ENCODE data around the gene FBXL17. TPM values are rescaled to one million over a fixed set of nuclear protein-coding genes. Genes with fewer than 3 reads are reported as not detected.
A peak's percentile ranks its signal among the peaks of the same experiment; 100 is the strongest.

FBXL17 gene
- polyA plus RNA-seq, 1 of the 3 experiments (the other 2 are of a cell fraction): 4.4 TPM

GRCh38 chr5:108216890-108217289, 165.0 kb downstream of the FBXL17 start:
- no peaks in the 10 kb centered on the region for H4K20me1 ChIP-seq (ENCODE audit: insufficient read depth)
- DNase-seq: no peak
- H3K27ac ChIP-seq (ENCODE audit: low read depth in 2 of 2, low read length in 1 of 2): peak overlapping the region in 1 of 2 experiments; percentile 46; a peak in 2 of 4 replicates
- peaks cover 2 to 5% of the 10 kb centered on the region in 2 experiments for H3K36me3 ChIP-seq (replicated peaks in 1 of 2; ENCODE audit: control insufficient read depth in 1 of 2, insufficient read depth in 2 of 2, low read length in 1 of 2)
- POLR2A ChIA-PET: no interaction called here
- CTCF ChIA-PET: no interaction called here
- H3K4me2 ChIP-seq: no peak overlapping the region
- H3F3A ChIP-seq (replicated peaks; ENCODE audit: insufficient read depth): peaks cover 4% of the 10 kb centered on the region
- H3K4me3 ChIP-seq (ENCODE audit: low read depth in 2 of 2, low read length in 1 of 2): no peak overlapping the region
- H3K9me2 ChIP-seq: no peaks in the 10 kb centered on the region
- no peaks in the 10 kb centered on the region for H3K9me3 ChIP-seq
- 48% methylated on average over 4 of the region's 4 CpGs for WGBS (ENCODE audit: low lambda C conversion rate)
- 0 out of 2 replicates have a peak overlapping the region, but pooled peaks have one; percentile 11 for H2AFZ ChIP-seq (ENCODE audit: low read depth)
- H3K79me2 ChIP-seq (ENCODE audit: insufficient read depth): no peaks in the 10 kb centered on the region
- no peaks in the 10 kb centered on the region for H3K27me3 ChIP-seq (ENCODE audit: insufficient read depth)
- no peak overlapping the region for H3K9ac ChIP-seq
- H3K4me1 ChIP-seq (ENCODE audit: control insufficient read depth in 1 of 2, insufficient read depth in 2 of 2, low read depth in 1 of 2, low read length in 1 of 2): no peaks in the 10 kb centered on the region
- peak; percentile 73 for TF ChIP-seq FOSL2 (IDR thresholded peaks at IDR 0.05; ENCODE audit: borderline replicate concordance, low read depth)
- no peak for TF ChIP-seq SIN3A (IDR thresholded peaks at IDR 0.05; ENCODE audit: borderline replicate concordance, low read depth, low read length)
- no peak for TF ChIP-seq FOXJ3 (CRISPR knock-in tag; IDR thresholded peaks at IDR 0.05)
- peak; percentile 25; the same call in 1 of the 2 replicates for TF ChIP-seq TCF12 (IDR thresholded peaks at IDR 0.05)
- TF ChIP-seq JUND (IDR thresholded peaks at IDR 0.05): peak; percentile 36; the same call in 1 of the 2 replicates

GRCh38 chr5:108214857-108215256, 167.0 kb downstream of the FBXL17 start:
- Histone ChIP-seq H3K36me3 (replicated peaks in 1 of 2; ENCODE audit: control insufficient read depth in 1 of 2, insufficient read depth in 2 of 2, low read length in 1 of 2) (peaks cover 2 to 5% of the 10 kb centered on the region in 2 experiments), H2AFZ (ENCODE audit: low read depth) (no peak overlapping the region), H3F3A (replicated peaks; ENCODE audit: insufficient read depth) (peaks cover 4% of the 10 kb centered on the region), H3K4me3 (ENCODE audit: low read depth in 2 of 2, low read length in 1 of 2) (no peak overlapping the region), H3K4me1 (ENCODE audit: control insufficient read depth in 1 of 2, insufficient read depth in 2 of 2, low read depth in 1 of 2, low read length in 1 of 2) (no peaks in the 10 kb centered on the region), H3K27ac (ENCODE audit: low read depth in 2 of 2, low read length in 1 of 2) (no peak overlapping the region), H3K9ac (no peak overlapping the region), H4K20me1 (ENCODE audit: insufficient read depth) (no peaks in the 10 kb centered on the region), H3K4me2 (no peak overlapping the region), H3K79me2 (ENCODE audit: insufficient read depth) (no peaks in the 10 kb centered on the region), H3K9me3 (no peaks in the 10 kb centered on the region), H3K27me3 (ENCODE audit: insufficient read depth) (no peaks in the 10 kb centered on the region), H3K9me2 (no peaks in the 10 kb centered on the region)
- ChIA-PET CTCF (no interaction called here), POLR2A (no interaction called here)
- no peak for DNase-seq
- no peak for TF ChIP-seq EZH2phosphoT487 (IDR thresholded peaks at IDR 0.05; ENCODE audit: borderline replicate concordance, low read depth)
- TF ChIP-seq RXRA (IDR thresholded peaks at IDR 0.05; ENCODE audit: borderline replicate concordance, low read depth): no peak

GRCh38 chr5:108212775-108213346, 169.0 kb downstream of the FBXL17 start:
- Histone ChIP-seq H3F3A (replicated peaks; ENCODE audit: insufficient read depth) (peaks cover 4% of the 10 kb centered on the region), H3K4me1 (ENCODE audit: control insufficient read depth in 1 of 2, insufficient read depth in 2 of 2, low read depth in 1 of 2, low read length in 1 of 2) (no peaks in the 10 kb centered on the region), H3K79me2 (ENCODE audit: insufficient read depth) (no peaks in the 10 kb centered on the region), H3K27me3 (ENCODE audit: insufficient read depth) (no peaks in the 10 kb centered on the region), H3K9me2 (no peaks in the 10 kb centered on the region), H3K4me2 (no peak overlapping the region), H3K27ac (ENCODE audit: low read depth in 2 of 2, low read length in 1 of 2) (no peak overlapping the region), H3K36me3 (replicated peaks in 1 of 2; ENCODE audit: control insufficient read depth in 1 of 2, insufficient read depth in 2 of 2, low read length in 1 of 2) (peaks cover 2 to 5% of the 10 kb centered on the region in 2 experiments), H3K9me3 (no peaks in the 10 kb centered on the region), H2AFZ (ENCODE audit: low read depth) (no peak overlapping the region), H3K9ac (no peak overlapping the region), H3K4me3 (ENCODE audit: low read depth in 2 of 2, low read length in 1 of 2) (no peak overlapping the region), H4K20me1 (ENCODE audit: insufficient read depth) (no peaks in the 10 kb centered on the region)
- CTCF ChIA-PET: interaction anchor here (1.2 kb wide), 1 partner anchor 36 kb away, joined by 3 read pairs; no protein-coding TSS in a partner anchor
- TF ChIP-seq FOSL2 (IDR thresholded peaks at IDR 0.05; ENCODE audit: borderline replicate concordance, low read depth) (no peak), SMC3 (IDR thresholded peaks at IDR 0.05; ENCODE audit: low read depth, low read length) (no peak), REST (IDR thresholded peaks at IDR 0.05; ENCODE audit: low read depth, low read length) (no peak), USF2 (IDR thresholded peaks at IDR 0.05; ENCODE audit: borderline replicate concordance, low read depth, low read length) (no peak), RXRA (IDR thresholded peaks at IDR 0.05; ENCODE audit: borderline replicate concordance, low read depth) (no peak)
- no peak for DNase-seq
- WGBS (ENCODE audit: low lambda C conversion rate): 100% methylated on average over 2 of the region's 3 CpGs
- POLR2A ChIA-PET: no interaction called here

Measured in SK-N-SH (cell line).